ENCODE measurements around the gene TUBB2B.

DNA sequence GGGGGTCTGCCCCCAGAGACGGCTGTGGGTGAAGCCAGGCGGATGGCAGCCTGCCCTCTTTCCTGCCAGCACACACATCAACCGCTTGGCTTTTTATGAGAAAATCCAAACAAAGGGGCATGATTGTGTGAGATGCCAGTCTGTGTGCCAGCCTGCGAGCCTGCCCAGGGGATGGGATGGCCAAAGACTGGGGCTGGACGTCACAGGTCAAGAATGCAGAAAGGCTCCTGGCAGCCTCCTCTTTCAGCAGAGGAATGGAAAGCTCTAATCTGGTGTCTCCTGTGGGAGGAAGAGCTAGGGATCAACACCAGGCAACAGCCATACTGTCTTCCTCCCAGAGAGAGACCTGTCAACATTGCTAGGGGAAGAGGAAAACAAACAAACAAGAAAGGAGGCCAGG lies 15.8 kb downstream of the TUBB2B start:
- TF ChIP-seq CTCF (conservative IDR thresholded peaks at IDR 0.05; ENCODE audit: low read depth, low read length): no peak
- no peak for TF ChIP-seq EZH2 (IDR thresholded peaks at IDR 0.05; ENCODE audit: borderline replicate concordance, low read depth, low read length, poor library complexity, severe bottlenecking)

Data from A673 (cell line).